HG02870 (cell line): ENCODE data around the gene ALKBH3.

Experiments
- ATAC-seq: cut with Tn5 transposase; IDR thresholded peaks from one replicate; pipeline ENCODE4 v1.9.1; 2021; ENCODE audit warnings: mild to moderate bottlenecking, moderate library complexity; ENCODE audit not compliant: unreplicated experiment

ALKBH3 gene

GRCh38 chr11:43892851-43893250, 12.2 kb downstream of the ALKBH3 start:
- ATAC-seq = no peak

- no peak for ATAC-seq
These were observed 13.9 kb downstream of the ALKBH3 start for GRCh38 chr11:43894546-43894945.

DNA sequence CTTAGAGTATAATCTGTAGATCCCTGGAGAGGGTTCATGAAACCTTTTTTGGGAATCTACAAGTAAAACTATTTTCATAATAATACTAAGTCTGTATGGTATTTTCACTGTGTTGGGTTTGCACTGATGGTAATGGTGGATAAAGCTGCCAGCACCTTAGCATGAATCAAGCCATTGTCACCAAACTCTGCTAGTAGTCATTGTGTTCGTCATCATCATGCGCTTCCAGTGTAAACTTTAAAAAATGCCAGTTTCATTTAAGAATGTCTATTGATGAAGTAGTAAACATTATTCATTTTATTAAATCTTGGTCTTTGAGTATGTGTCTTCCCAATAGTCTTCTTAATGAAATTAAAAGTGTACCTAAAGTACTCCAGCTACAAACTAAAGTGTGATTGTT, 15.0 kb downstream of the ALKBH3 start:
- no peak for ATAC-seq

DNA sequence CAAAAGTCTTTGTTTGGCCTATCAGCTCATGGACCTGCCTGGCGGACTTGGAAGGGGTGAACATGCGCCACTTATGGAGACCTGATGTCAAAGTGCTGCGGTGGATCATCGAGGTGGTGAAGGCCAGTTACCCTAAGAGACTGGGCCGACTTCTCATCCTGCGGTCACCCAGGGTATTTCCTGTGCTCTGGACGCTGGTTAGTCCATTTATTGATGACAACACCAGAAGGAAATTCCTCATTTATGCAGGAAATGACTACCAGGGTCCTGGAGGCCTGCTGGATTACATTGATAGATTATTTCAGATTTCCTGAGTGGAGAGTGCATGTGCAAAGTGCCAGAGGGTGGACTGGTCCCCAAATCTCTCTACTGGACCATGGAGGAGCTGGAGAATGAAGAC, 17.9 kb downstream of the ALKBH3 start:
- ATAC-seq = no peak

- no peak for ATAC-seq
These were observed 18.5 kb downstream of the ALKBH3 start for GRCh38 chr11:43899094-43899493.

- no peak for ATAC-seq
These were observed 20.9 kb downstream of the ALKBH3 start for GRCh38 chr11:43901551-43901950.

- no peak for ATAC-seq
These were observed 22.4 kb downstream of the ALKBH3 start for GRCh38 chr11:43903078-43903477.

DNA sequence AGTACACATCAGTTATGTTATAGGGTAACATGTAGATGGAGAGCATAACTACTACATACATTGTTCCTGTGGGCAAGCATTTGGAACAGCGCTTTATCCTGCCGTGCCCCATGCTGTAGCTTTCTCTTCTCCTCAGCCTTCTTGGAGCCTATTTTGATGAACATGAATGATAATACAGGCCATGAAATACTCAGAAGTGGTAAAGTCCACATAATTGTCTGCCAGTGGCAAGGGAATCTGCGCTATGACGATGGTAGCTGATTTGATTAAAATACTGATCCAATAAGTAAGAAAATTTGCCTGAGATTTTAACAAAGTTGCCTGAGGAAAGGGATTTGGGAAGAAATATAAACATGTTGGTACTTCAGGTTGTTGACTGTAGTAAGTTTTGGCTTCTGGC, 23.3 kb downstream of the ALKBH3 start:
- ATAC-seq = no peak

DNA sequence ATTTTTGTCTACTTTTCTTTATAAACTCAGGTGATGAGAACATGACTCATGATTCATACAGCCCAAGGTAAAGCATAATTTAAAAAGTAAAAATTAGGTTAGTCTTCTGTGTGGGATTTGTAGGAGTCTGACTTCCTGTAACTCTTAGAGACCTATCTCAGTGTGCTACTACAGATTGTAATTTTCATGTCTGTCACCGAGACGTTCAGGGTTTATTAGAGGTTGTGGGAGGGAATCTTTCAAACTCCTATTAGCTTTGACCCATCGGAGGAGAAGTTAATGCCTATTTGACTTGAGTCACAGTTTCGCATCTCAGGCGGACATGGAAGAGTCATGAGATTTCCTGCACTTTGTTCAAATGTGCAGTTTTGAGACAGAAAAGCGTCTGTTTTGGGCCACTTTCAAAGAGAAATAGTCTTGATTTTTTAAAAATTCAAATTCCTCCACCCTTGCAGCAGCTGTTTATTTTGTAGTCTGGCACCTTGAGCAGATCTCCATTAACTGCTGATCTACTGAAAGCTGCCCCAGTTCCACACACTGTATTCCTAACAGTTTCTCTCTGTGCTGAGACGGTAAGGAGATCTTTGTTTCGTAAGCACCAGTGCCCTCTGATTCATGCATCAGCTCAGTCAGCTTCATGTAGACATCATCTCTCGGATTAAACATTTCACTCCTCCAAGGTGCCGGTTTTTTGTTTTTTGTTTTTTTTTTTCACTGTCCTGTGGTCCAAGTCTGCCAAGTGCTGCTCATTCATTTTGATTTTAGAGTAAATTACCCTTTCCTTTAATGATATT, 24.3 kb downstream of the ALKBH3 start:
- ATAC-seq = no peak

- no peak for ATAC-seq
These were observed 25.2 kb downstream of the ALKBH3 start for GRCh38 chr11:43905813-43906241.

- no peak for ATAC-seq
These were observed 26.7 kb downstream of the ALKBH3 start for GRCh38 chr11:43907028-43907975.

GRCh38 chr11:43908191-43908590, 27.6 kb downstream of the ALKBH3 start:
- no peak for ATAC-seq

- no peak for ATAC-seq
These were observed 28.1 kb downstream of the ALKBH3 start for GRCh38 chr11:43908683-43909082.

- ATAC-seq = no peak
These were observed 33.3 kb downstream of the ALKBH3 start for GRCh38 chr11:43913829-43914380.

DNA sequence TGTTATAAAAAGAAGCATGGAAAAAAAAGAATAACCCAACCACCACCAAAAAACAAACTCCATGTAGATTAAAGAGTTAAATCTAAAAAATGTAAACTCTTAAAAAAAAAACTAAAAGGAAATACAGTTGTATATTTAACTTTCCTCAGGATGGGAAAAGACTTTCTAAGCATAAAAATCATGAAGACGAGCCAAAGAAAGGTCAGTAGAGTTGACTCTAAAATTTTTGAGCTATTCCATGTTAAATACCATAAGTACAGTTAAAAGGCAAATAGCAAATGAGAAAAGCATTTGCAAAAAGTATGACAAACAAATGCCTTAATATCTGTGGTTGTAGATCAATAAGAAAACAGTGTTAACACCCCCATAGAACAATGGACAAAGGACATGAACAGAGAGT, 33.8 kb downstream of the ALKBH3 start:
- no peak for ATAC-seq

GRCh38 chr11:43916621-43917020, 36.0 kb downstream of the ALKBH3 start:
- ATAC-seq = no peak

DNA sequence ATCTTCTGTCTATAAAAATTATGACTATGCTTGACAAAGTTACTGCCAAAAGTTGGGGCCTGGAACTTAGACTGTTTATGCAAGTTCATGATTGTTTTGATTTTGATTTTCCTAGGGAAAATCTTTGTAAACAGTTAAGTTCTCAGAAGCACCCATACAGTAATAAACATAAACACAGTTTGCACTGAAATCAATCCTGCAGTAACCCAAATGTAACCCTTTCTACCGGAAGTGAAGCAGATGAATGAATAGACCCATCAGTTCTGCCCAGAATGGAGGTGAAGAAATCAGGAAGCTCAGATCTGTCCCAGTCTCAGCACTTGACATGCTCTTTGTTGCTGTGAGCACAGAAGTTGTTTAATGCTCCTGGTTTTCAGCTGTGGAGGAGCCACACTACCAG, 37.2 kb downstream of the ALKBH3 start:
- no peak for ATAC-seq

DNA sequence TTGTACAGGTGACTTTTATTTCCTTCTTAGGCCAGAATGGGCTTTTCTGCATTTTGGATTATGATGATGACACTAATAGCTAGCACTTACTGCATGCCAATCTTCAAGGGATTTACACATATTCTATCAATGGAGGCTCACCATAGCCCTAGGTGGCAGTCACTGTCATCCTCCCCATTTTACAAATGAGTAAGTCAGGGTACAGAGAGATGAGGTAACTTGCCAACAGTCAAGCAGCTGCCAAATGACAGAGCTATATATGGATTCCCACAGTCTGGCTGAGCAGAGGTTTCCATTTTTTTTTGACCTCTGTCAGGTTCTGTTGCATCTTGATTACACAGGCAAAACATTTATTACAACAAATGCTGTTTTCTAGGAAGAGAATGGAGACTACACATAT, 38.0 kb downstream of the ALKBH3 start:
- ATAC-seq = no peak

GRCh38 chr11:43919852-43920597, 39.4 kb downstream of the ALKBH3 start:
- no peak for ATAC-seq

GRCh38 chr11:43920598-43921419, 40.2 kb downstream of the ALKBH3 start:
- peak; percentile 72 for ATAC-seq
